Lower leg skin (tissue), 4 donors: Measurements from ENCODE around the gene ZNF716. TPM values are rescaled to one million over a fixed set of nuclear protein-coding genes. Genes with fewer than 3 reads are reported as not detected.

Source experiments
- DNase-seq, 2 donors: peaks; one replicate each; pipeline ENCODE4 v3.0.0-alpha.2; 2019; ENCODE audit warnings: low spot score in 2 of 2
- H3K4me3 ChIP-seq: fragments of 200-600 bp; sonication (generic); 2 replicates; pipeline ENCODE4 v1.5.1; 2017; ENCODE audit warnings: mild to moderate bottlenecking, low read depth; ENCODE audit not compliant: poor library complexity, severe bottlenecking
- CTCF ChIP-seq, 3 donors: fragments of 450-650 bp; IDR thresholded peaks; one replicate each; pipeline ENCODE4 v1.5.1; 2016; ENCODE audit warnings: antibody characterized with exemption in 3 of 3, mild to moderate bottlenecking in 3 of 3, moderate library complexity in 2 of 3
- POLR2A ChIP-seq, 2 donors: fragments of 450-650 bp; IDR thresholded peaks; one replicate each; pipeline ENCODE4 v1.6.1; 2016 to 2017; ENCODE audit warnings: antibody characterized with exemption in 2 of 2, mild to moderate bottlenecking in 1 of 2, moderate library complexity in 1 of 2
- WGBS, 2 donors: methylation state at CpG; one replicate each; pipeline ENCODE4 v1.1.5; 2018; 5-methylcytosine and 5-hydroxymethylcytosine counted together
- intact Hi-C: fragments of 100-400 bp; cut with DNase I; formaldehyde crosslinking; loops from one replicate; pipeline ENCODE4 v1.15.0; 2023; ENCODE audit warnings: low total_unique reads
- total RNA-seq, 4 donors: library from RNA; depleted of rRNA; stranded (reverse); fragments of >200 nt; gene quantifications; one replicate each; pipeline ENCODE4 v1.1.0, GENCODE V29; 2016

Gene ZNF716
- total RNA-seq, 4 donors from 2014 or later: not detected

GRCh38 chr7:57424515-57425238, 25.3 kb upstream of the ZNF716 start:
- 63% methylated on average over 10 to 70 of the region's 89 CpGs for WGBS, 2 donors

GRCh38 chr7:57425239-57425944, 24.6 kb upstream of the ZNF716 start:
- no peak overlapping the region for H3K4me3 ChIP-seq
- intact Hi-C loops: no loop called here
- WGBS, 2 donors: 68 to 79% methylated on average over 20 to 39 of the region's 39 CpGs
- TF ChIP-seq CTCF (IDR thresholded peaks at IDR 0.05) (no peak), POLR2A (IDR thresholded peaks at IDR 0.05) (no peak)
- DNase-seq: peak in 1 of 2 donors; percentile 31

More at GRCh38 chr7:57424515-57425238, 25.3 kb upstream of the ZNF716 start:
- TF ChIP-seq POLR2A (IDR thresholded peaks at IDR 0.05): no peak
- TF ChIP-seq CTCF (IDR thresholded peaks at IDR 0.05): no peak
- DNase-seq: peak in 1 of 2 donors; percentile 60
- intact Hi-C loops: no loop called here
- no peak overlapping the region for H3K4me3 ChIP-seq

GRCh38 chr7:57425969-57426628, 23.9 kb upstream of the ZNF716 start:
- TF ChIP-seq POLR2A (IDR thresholded peaks at IDR 0.05) (no peak), CTCF (IDR thresholded peaks at IDR 0.05) (no peak)
- H3K4me3 ChIP-seq: no peak overlapping the region
- intact Hi-C loops: no loop called here
- 68 to 70% methylated on average over 25 to 26 of the region's 29 CpGs for WGBS, 2 donors
- peak in 1 of 2 donors; percentile 72 for DNase-seq

GRCh38 chr7:57426629-57427003, 23.4 kb upstream of the ZNF716 start:
- peak in 1 of 2 donors; percentile 61 for DNase-seq
- H3K4me3 ChIP-seq: no peak overlapping the region
- intact Hi-C loops: no loop called here
- WGBS, 2 donors: 83% methylated on average over 8 of the region's 11 CpGs; no CpG with 5 or more reads in 1 of the 2 donors
- TF ChIP-seq POLR2A (IDR thresholded peaks at IDR 0.05): no peak
- no peak for TF ChIP-seq CTCF (IDR thresholded peaks at IDR 0.05)

GRCh38 chr7:57427146-57427545, 22.8 kb upstream of the ZNF716 start:
- TF ChIP-seq POLR2A (IDR thresholded peaks at IDR 0.05): no peak
- TF ChIP-seq CTCF (IDR thresholded peaks at IDR 0.05): no peak
- 87 to 88% methylated on average over 3 to 9 of the region's 10 CpGs for WGBS, 2 donors
- no peak overlapping the region for H3K4me3 ChIP-seq
- intact Hi-C loops: no loop called here
- no peak for DNase-seq
